ENCODE data around the gene SELENOM.

The SELENOM gene

DNA sequence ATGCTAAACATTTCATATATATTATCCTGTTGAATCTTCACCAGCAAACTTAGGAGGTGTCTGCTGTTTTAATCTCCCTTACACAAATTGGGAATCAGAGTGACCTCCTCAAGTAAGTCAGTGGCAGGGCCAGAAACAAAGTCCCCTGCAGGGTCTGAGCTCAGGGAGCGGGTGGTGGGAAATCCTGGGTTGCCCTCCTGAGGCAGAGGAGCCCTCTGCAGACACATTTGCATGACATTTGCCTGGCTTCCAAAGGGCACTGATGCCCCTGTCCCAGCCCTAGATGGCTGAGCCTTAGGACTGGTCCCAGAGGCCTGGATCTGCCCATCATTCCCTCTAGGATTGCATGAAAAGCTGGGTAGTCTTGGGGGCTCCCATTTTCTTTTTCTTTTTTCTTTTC lies 13.3 kb upstream of the SELENOM start:
- no peaks in the 10 kb centered on the region for H3K27me3 ChIP-seq (ENCODE audit: insufficient read depth, poor library complexity, severe bottlenecking)
- H3K4me3 ChIP-seq (replicated peaks; ENCODE audit: insufficient read depth, low read length) = no peak overlapping the region
- H3K27ac ChIP-seq (replicated peaks) = no peak overlapping the region
- no peak for TF ChIP-seq POLR2AphosphoS5 (IDR thresholded peaks at IDR 0.05; ENCODE audit: low read depth)
- TF ChIP-seq SPI1 (IDR thresholded peaks at IDR 0.05; ENCODE audit: borderline replicate concordance, low read depth) = no peak
- TF ChIP-seq, protein P1, sequence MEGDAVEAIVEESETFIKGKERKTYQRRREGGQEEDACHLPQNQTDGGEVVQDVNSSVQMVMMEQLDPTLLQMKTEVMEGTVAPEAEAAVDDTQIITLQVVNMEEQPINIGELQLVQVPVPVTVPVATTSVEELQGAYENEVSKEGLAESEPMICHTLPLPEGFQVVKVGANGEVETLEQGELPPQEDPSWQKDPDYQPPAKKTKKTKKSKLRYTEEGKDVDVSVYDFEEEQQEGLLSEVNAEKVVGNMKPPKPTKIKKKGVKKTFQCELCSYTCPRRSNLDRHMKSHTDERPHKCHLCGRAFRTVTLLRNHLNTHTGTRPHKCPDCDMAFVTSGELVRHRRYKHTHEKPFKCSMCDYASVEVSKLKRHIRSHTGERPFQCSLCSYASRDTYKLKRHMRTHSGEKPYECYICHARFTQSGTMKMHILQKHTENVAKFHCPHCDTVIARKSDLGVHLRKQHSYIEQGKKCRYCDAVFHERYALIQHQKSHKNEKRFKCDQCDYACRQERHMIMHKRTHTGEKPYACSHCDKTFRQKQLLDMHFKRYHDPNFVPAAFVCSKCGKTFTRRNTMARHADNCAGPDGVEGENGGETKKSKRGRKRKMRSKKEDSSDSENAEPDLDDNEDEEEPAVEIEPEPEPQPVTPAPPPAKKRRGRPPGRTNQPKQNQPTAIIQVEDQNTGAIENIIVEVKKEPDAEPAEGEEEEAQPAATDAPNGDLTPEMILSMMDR (IDR thresholded peaks at IDR 0.05; ENCODE audit: insufficient read depth, low read length) = no peak
- TF ChIP-seq GABPA (IDR thresholded peaks at IDR 0.05; ENCODE audit: low read depth) = no peak
- TF ChIP-seq, protein P2, sequence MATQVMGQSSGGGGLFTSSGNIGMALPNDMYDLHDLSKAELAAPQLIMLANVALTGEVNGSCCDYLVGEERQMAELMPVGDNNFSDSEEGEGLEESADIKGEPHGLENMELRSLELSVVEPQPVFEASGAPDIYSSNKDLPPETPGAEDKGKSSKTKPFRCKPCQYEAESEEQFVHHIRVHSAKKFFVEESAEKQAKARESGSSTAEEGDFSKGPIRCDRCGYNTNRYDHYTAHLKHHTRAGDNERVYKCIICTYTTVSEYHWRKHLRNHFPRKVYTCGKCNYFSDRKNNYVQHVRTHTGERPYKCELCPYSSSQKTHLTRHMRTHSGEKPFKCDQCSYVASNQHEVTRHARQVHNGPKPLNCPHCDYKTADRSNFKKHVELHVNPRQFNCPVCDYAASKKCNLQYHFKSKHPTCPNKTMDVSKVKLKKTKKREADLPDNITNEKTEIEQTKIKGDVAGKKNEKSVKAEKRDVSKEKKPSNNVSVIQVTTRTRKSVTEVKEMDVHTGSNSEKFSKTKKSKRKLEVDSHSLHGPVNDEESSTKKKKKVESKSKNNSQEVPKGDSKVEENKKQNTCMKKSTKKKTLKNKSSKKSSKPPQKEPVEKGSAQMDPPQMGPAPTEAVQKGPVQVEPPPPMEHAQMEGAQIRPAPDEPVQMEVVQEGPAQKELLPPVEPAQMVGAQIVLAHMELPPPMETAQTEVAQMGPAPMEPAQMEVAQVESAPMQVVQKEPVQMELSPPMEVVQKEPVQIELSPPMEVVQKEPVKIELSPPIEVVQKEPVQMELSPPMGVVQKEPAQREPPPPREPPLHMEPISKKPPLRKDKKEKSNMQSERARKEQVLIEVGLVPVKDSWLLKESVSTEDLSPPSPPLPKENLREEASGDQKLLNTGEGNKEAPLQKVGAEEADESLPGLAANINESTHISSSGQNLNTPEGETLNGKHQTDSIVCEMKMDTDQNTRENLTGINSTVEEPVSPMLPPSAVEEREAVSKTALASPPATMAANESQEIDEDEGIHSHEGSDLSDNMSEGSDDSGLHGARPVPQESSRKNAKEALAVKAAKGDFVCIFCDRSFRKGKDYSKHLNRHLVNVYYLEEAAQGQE (IDR thresholded peaks at IDR 0.05; ENCODE audit: insufficient replicate concordance, low read depth) = no peak
- DNase-seq (ENCODE audit: low read depth in 1 of 2, low spot score in 1 of 2) = no peak

DNA sequence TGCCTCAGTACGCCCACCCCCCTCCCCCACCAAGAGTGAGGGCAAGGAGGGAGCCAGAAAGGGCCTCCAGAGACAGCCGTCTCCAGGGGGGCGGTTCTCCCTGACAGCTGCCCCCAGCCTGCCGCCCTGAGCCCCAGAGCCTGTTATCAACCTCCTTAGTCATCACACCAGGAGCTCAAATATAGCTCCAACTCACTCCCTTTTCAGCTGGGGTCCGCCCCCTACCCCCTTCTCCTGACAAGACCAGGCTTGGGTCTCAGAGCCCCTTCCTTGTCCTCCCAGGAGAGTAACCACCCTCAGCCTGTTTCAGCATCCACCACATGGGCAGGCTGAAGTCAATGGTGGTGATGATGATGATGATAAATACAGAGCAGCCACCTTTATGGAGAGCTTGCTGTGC lies 12.9 kb upstream of the SELENOM start:
- DNase-seq (ENCODE audit: low read depth in 1 of 2, low spot score in 1 of 2) = no peak
- TF ChIP-seq, protein P1 (IDR thresholded peaks at IDR 0.05; ENCODE audit: insufficient read depth, low read length) = no peak
- TF ChIP-seq POLR2AphosphoS5 (IDR thresholded peaks at IDR 0.05; ENCODE audit: low read depth) = no peak
- no peak for TF ChIP-seq SPI1 (IDR thresholded peaks at IDR 0.05; ENCODE audit: borderline replicate concordance, low read depth)
- no peak for TF ChIP-seq GABPA (IDR thresholded peaks at IDR 0.05; ENCODE audit: low read depth)
- TF ChIP-seq, protein P2 (IDR thresholded peaks at IDR 0.05; ENCODE audit: insufficient replicate concordance, low read depth) = no peak
- no peaks in the 10 kb centered on the region for H3K27me3 ChIP-seq (ENCODE audit: insufficient read depth, poor library complexity, severe bottlenecking)
- no peak overlapping the region for H3K4me3 ChIP-seq (replicated peaks; ENCODE audit: insufficient read depth, low read length)
- H3K27ac ChIP-seq (replicated peaks) = no peak overlapping the region

DNA sequence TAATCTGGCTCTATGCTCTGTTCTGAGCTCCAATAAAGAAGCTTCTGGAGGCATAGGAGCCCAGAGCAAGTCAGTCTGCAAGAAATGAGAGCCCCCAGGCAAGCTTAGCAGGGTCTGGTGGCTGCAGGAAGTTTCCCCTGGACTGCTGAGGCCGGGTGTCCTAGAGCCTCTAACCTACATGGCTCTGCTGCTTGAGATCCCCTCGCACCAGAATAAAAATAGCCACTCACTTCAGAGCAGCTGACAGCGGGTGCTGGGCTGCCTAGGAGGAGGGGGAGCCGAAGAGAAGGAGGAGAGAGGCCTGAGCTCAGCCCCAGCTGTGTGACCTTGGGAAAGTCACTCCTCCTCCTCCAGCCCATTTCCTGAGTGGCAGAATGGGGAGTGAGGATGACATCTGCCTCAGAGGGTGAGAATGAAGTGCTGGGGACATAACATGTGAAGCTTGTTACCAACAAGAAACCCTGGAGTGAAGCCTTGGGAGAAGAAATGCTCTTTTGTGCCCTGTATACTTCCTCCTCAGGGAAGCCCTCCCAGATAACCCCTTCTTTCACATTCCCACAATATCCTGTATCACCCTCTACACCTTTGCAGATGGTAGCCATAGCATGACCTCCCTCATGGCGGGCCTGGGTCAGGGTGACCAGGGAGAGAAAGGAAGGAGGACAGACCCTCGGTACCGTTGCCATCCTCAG lies 11.8 kb upstream of the SELENOM start:
- no peak for DNase-seq (ENCODE audit: low read depth in 1 of 2, low spot score in 1 of 2)
- H3K27ac ChIP-seq (replicated peaks) = no peak overlapping the region
- TF ChIP-seq SPI1 (IDR thresholded peaks at IDR 0.05; ENCODE audit: borderline replicate concordance, low read depth) = no peak
- TF ChIP-seq GABPA (IDR thresholded peaks at IDR 0.05; ENCODE audit: low read depth) = no peak
- TF ChIP-seq, protein P1 (IDR thresholded peaks at IDR 0.05; ENCODE audit: insufficient read depth, low read length) = no peak
- H3K27me3 ChIP-seq (ENCODE audit: insufficient read depth, poor library complexity, severe bottlenecking) = no peaks in the 10 kb centered on the region
- H3K4me3 ChIP-seq (replicated peaks; ENCODE audit: insufficient read depth, low read length) = no peak overlapping the region
